HG03175 (cell line): ENCODE data around the gene MTERF1.
A peak's percentile ranks its signal among the peaks of the same experiment; 100 is the strongest.
"Not testable (repeated sequence)": the region's sequence is repeated elsewhere in the genome, so short reads cannot be mapped to it uniquely, and the experiment has no call there.

Experiments used
- ATAC-seq: cut with Tn5 transposase; IDR thresholded peaks from one replicate; pipeline ENCODE4 v1.9.1; 2021; ENCODE audit warnings: mild to moderate bottlenecking, moderate library complexity; ENCODE audit not compliant: unreplicated experiment

MTERF1 gene

GRCh38 chr7:91880413-91881241 lies at the start of gene MTERF1:
Gene MTERF1, minus strand, starts transcription at chr7:91880702. Its CDS starts 619 bp downstream, at chr7:91880083.
- peak; percentile 98 for ATAC-seq

- peak; percentile 76 for ATAC-seq
Observed at GRCh38 chr7:91929463-91929862, 49.0 kb upstream of the MTERF1 start.

- ATAC-seq = no peak
Observed at GRCh38 chr7:91927912-91928311, 47.4 kb upstream of the MTERF1 start.

GRCh38 chr7:91922857-91923256 lies 42.4 kb upstream of the MTERF1 start:
- no peak for ATAC-seq

GRCh38 chr7:91918356-91918755 lies 37.9 kb upstream of the MTERF1 start:
- no peak for ATAC-seq

- no peak for ATAC-seq
Observed at GRCh38 chr7:91916051-91916440, 35.5 kb upstream of the MTERF1 start.

GRCh38 chr7:91915401-91916050 lies 35.0 kb upstream of the MTERF1 start:
- ATAC-seq = no peak

GRCh38 chr7:91913612-91914011 lies 33.1 kb upstream of the MTERF1 start:
- no peak for ATAC-seq

- no peak for ATAC-seq
Observed at GRCh38 chr7:91912494-91912893, 32.0 kb upstream of the MTERF1 start.

- ATAC-seq = no peak
Observed at GRCh38 chr7:91911121-91911520, 30.6 kb upstream of the MTERF1 start.

GRCh38 chr7:91910171-91910570 lies 29.7 kb upstream of the MTERF1 start:
- no peak for ATAC-seq

- ATAC-seq = no peak
Observed at GRCh38 chr7:91899563-91899962, 19.1 kb upstream of the MTERF1 start.

- no peak for ATAC-seq
Observed at GRCh38 chr7:91898240-91898992, 17.9 kb upstream of the MTERF1 start.

GRCh38 chr7:91894781-91895480 lies 14.4 kb upstream of the MTERF1 start:
- no peak for ATAC-seq

GRCh38 chr7:91893699-91894098 lies 13.2 kb upstream of the MTERF1 start:
- not testable (repeated sequence) for ATAC-seq

- ATAC-seq = no peak
Observed at GRCh38 chr7:91892821-91893340, 12.4 kb upstream of the MTERF1 start.

GRCh38 chr7:91892099-91892705 lies 11.7 kb upstream of the MTERF1 start:
- ATAC-seq = no peak

GRCh38 chr7:91888271-91889175 lies 8.0 kb upstream of the MTERF1 start:
- ATAC-seq = not testable (repeated sequence)
